IPS-NIHi7 (cell line): ENCODE data around the gene SFRP2.
A peak's percentile ranks its signal among the peaks of the same experiment; 100 is the strongest.

Experiments
- DNase-seq: peaks from one replicate; pipeline ENCODE4 v3.0.0; 2012; ENCODE audit warnings: mixed read lengths; ENCODE audit errors: extremely low spot score

SFRP2 gene, protein sequence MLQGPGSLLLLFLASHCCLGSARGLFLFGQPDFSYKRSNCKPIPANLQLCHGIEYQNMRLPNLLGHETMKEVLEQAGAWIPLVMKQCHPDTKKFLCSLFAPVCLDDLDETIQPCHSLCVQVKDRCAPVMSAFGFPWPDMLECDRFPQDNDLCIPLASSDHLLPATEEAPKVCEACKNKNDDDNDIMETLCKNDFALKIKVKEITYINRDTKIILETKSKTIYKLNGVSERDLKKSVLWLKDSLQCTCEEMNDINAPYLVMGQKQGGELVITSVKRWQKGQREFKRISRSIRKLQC

DNA sequence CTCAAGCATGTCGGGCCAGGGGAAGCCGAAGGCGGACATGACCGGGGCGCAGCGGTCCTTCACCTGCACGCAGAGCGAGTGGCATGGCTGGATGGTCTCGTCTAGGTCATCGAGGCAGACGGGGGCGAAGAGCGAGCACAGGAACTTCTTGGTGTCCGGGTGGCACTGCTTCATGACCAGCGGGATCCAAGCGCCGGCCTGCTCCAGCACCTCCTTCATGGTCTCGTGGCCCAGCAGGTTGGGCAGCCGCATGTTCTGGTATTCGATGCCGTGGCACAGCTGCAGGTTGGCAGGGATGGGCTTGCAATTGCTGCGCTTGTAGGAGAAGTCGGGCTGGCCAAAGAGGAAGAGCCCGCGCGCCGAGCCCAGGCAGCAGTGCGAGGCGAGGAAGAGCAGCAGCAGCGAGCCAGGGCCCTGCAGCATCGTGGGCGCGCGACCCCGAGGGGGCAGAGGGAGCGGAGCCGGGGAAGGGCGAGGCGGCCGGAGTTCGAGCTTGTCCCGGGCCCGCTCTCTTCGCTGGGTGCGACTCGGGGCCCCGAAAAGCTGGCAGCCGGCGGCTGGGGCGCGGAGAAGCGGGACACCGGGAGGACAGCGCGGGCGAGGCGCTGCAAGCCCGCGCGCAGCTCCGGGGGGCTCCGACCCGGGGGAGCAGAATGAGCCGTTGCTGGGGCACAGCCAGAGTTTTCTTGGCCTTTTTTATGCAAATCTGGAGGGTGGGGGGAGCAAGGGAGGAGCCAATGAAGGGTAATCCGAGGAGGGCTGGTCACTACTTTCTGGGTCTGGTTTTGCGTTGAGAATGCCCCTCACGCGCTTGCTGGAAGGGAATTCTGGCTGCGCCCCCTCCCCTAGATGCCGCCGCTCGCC, at the start of gene SFRP2:
Gene SFRP2, minus strand, starts transcription at position 671 of the 864 bp plus-strand sequence. Its CDS starts 248 bp downstream, at position 423.
- DNase-seq = peak; percentile 76

DNA sequence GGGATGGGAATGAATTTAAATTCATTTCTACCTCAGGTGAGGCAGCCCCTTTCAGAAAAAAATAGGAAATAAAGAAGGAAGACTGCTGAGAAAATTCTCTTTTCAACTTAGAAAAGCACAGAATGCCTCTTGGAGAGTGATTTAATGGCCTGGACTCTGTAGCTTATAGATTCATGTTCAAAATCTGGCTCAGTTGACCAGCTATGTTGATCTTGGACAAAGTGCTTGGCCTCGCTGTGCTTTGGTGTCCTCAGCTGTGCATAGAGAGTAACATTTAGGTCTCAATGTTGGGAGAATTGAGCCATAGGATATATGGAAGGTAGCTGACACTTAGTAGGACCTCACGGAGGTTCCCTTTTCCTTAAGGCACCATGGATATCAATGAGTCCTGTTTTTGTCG, 49.7 kb upstream of the SFRP2 start:
- DNase-seq = no peak

GRCh38 chr4:153834901-153835300, 46.0 kb upstream of the SFRP2 start:
- no peak for DNase-seq

DNA sequence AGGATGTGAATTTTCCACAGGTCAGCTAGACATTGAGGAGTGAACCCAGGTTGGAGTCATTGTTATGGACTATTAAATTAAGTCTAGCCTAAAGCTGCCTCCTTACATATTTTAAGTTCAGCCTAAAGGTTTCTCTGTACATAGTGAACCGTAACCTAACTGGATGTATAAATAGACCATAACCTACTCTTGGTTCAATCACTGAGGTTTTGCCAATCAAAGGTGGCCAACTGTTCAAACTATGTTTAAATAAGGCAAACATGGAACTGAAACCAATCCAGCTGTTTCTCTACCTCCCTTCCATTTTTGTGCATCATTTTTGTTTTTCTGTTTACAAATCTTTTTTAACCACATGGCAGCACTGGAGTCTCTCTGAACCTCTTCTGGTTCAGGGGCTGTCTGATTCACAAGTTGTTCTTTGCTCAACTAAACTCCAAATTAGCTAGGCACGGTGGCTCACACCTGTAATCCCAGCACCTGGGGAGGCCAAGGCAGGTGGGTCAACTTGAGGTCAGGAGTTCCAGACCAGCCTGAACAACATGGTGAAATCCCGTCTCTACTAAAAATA, 43.9 kb upstream of the SFRP2 start:
- DNase-seq = no peak

DNA sequence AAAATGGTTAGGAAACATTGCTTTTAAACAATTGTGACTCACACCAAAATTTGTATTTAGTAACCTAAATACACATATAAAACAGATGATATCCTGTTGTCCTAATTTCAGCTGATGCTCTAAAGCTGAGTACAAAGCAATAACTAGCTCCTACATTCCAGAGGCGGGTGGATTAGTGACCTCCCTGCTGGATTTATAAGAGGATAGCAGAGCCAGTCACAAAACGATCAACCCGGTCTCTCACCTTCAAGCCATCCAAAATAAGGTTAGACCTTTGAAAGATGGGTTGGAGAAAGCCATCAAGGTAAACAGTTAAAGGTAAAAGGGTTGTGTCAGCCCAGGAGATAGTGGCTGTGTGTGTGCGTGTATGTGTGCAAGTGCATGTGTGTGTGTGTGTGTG, 43.2 kb upstream of the SFRP2 start:
- DNase-seq = no peak

GRCh38 chr4:153831245-153831644, 42.4 kb upstream of the SFRP2 start:
- DNase-seq = no peak

DNA sequence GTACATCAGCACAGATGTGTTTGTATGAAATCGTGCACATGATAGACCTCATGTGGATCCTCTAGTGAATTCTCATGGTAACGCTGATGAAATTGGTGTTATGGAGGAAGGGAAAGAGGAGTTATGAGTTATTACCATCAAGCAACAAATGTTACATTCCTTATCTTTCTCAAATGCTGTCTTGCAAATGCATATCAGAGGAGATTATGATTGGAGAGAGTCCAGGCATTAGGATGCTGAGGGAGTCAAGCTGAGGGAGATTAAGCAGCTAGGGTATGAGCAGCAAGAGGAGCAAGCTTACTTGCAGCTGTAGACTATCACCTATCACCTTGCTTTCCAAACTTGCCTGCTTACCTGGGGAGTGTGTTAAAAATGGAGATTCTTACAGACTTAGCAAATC, 36.8 kb upstream of the SFRP2 start:
- DNase-seq = no peak

DNA sequence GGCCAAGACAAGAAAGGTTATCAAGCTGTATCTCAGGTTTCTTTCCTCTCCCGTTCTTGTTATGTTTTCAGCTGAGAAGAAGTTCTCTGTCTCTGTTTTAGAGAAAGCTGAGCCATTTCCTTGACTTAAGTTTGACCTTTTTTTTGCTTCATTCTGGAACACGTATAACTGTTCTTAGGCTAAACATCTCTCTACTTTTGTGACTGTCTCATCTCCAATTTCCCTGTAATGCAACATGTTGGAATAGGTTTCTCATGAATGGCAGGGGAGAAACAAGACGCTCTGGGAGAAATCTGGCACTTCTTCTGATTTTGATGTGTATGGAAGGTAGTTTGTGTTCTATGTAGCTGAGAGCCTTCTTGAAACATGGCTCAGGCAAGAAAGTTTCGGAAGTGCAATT, 36.2 kb upstream of the SFRP2 start:
- DNase-seq = no peak

- no peak for DNase-seq
Observed at GRCh38 chr4:153824501-153824900, 35.6 kb upstream of the SFRP2 start.

GRCh38 chr4:153823483-153823882, 34.6 kb upstream of the SFRP2 start:
- no peak for DNase-seq

- DNase-seq = no peak
Observed at GRCh38 chr4:153822316-153822715, 33.4 kb upstream of the SFRP2 start.

DNA sequence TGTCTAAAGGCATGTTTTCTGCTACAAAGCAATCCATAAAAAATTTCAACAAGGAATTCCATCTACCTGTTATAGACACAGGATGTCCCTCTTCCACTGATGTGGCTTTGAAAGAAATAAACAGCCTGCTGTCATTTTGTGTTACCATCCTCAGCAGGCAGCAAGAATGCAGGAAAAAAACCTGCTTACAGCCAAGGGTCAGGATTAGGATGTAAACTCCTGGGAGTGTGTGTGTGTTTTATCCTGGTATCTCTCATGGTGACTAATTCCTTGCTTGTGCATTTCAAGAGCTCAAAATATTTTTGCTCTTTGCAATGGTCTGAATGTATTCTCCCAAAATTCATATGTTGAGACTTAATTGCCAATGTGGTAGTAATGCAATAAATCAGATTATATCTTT, 28.6 kb upstream of the SFRP2 start:
- no peak for DNase-seq

- peak; percentile 24 for DNase-seq
Observed at GRCh38 chr4:153816542-153816941, 27.7 kb upstream of the SFRP2 start.

- DNase-seq = no peak
Observed at GRCh38 chr4:153814789-153815188, 25.9 kb upstream of the SFRP2 start.

GRCh38 chr4:153809916-153810810, 21.3 kb upstream of the SFRP2 start:
- no peak for DNase-seq

DNA sequence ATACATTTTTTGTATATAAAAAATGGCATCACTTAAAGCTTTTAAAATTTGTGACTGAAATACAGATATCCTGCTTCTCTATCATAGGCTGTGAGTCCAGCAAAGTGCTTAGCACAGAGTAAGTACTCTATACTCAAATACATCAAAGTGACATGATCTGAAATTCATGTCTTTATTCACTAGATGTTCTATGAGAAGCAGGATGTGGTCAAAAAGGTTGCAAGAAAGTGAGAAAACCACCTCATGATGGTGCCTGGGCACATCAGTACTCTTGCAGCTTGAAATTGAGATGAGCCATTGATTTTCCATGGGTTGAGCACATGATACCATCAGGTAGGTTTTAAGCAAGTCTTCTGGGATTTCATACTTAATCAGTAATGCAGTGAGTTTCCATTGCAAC, 20.4 kb upstream of the SFRP2 start:
- no peak for DNase-seq

GRCh38 chr4:153808175-153808574, 19.3 kb upstream of the SFRP2 start:
- DNase-seq = no peak

DNA sequence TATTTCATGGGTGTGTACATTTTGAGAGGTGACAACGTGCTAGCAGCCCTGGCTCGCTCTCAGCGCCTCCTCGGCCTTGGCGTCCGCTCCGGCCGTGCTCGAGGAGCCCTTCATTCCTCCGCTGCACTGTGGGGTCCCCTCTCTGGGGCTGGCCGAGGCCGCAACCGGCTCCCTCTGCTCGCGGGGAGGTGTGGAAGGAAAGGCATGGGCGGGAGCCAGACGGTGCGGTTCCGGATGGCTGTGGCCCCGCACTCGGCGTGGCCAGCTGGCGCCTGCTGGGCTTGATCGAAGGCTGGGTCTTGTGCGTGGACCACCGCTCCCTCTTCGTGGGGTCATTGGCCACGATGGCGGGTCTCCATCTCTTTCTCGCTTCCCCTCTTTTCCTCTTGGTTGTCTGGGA, 17.2 kb upstream of the SFRP2 start:
- DNase-seq = no peak

- no peak for DNase-seq
Observed at GRCh38 chr4:153804722-153805121, 15.8 kb upstream of the SFRP2 start.

DNA sequence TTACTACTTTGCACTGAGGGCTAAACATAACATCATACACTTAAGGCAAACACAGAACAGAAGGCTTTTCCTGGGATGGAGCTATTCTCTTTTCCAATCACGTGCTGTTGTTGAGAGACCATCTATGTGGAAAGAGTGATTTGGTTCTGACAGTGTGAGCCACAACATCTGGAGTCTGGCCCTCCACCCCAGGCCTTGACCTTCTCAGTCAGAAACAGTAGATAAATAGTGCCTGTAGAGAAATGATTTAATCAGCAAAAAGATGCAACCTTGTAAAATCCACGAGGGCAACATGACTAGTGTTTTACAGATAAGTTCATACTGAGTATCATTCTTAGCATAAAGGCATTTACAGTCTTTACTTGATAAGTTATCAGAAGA, 10.8 kb upstream of the SFRP2 start:
- DNase-seq = no peak

DNA sequence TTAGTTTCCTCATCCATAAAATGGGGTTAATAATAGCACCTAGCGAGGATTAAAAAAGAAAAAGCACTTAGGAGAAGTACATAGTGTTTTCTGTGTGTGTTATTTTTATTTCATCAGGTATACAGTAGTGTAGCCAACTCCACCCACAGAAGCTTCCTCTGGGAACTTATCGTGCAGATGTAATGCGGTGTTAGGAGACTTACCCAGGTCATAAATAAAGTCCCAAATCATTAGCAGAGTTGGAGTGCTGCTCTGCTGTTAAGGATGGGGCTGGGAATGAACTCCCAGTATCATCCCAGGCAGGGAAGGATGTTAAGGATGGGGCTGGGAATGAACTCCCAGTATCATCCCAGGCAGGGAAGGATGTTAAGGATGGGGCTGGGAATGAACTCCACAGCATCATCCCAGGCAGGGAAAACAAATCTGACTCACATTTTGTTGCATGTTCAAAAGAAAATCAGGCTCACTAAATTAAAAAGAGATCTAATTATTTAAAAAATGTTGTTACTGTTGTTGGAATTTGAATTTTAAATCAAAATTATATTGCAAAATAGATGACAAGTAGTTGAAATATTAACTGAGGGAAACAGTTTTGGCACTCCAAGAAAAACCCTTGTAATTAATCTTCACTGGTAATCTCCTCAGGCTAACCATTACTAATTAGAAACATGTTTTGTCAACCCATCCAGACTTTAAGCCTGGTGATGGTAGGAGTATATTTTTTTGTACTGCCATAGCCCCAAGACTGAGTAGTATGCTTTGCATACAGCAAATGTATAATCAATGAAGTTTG, 10.2 kb upstream of the SFRP2 start:
- no peak for DNase-seq
